T-helper 2 cell (primary cell): ENCODE measurements around the gene INHBB.

Source experiments
- DNase-seq, 5 experiments: peaks; one replicate each; pipeline versions ENCODE4 v3.0.0 to v3.0.0-alpha.2; 2012 to 2022

The INHBB gene

DNA sequence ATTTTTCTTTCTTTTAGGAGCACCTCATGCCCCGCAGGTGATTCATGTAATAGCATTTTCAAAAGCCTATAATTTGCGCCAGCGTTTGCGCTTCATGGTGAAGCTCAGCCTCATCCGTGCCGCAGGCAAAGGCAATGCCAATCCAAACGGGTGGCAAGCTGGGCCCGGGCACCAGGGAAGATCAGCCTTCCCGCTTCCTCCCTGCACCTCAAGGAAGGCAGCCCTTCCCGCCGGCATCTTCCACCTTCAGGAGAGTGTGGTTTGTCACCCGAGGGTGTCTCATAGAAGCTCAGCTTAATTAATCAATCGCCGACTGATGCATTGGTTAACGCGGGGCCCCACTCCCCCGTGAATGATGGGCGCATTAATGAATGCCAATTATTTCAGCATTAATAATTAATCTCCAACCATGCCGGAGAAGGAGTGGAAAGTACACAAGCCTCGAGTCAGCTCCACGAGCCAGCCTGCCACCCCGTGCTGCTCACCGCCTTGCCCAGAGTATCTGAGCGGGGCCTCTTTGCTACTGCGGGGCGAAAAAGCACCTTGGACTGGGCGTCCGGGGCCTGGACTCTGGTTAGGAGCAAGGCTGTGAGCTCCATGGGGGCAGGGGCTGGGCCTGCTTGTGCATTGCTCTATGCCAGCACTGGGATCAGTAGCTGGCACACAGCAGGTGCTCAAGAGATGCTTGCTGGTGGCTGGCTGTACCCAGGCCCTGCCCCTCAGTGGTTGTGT, 13.0 kb downstream of the INHBB start:
- no peak for DNase-seq

DNA sequence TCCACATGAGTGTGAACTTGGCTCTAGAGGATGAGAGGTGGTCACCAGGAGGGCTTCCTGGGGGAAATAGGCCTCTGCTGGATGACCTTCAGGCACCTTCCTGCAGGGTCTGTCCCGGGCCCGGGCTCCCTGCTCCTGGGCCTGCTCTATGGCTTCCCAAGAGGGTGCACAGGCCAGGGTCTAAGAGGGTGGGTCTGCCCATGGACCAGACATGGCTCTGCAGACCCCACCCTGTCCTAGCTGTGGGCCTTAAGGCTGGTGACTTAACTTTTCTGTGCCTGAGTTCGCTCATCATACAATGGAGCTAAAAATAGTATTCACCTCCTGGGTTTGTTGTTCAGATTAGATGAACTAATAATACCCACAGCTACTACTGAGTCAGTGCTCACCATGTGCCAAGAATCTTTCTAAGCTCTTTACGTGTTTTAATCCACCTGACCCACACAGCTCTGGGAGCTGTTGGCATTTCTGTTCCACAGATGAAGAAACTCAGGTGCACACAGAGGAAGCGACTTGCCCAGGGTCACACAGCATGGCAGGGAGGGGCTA, 14.4 kb downstream of the INHBB start:
- no peak for DNase-seq

DNA sequence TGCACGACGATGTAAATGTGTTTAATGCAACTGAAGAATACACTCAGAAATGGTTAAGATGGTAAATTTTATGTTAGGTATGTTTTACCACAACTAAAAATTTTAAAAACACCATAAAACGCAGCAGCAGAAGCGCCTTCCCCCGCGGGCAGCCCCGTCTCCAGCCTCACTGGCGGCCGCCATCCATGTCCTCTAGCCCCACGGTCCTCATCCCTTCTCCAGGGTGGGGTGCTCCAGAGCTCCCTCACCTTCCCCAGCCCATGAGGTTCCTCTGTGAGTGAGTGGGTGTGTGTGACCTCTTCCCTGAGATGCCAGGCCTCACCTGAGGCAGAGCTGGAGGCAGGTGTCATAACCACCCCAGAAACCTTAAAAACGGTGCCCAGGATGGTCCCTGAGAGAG, 17.0 kb downstream of the INHBB start:
- DNase-seq: no peak

DNA sequence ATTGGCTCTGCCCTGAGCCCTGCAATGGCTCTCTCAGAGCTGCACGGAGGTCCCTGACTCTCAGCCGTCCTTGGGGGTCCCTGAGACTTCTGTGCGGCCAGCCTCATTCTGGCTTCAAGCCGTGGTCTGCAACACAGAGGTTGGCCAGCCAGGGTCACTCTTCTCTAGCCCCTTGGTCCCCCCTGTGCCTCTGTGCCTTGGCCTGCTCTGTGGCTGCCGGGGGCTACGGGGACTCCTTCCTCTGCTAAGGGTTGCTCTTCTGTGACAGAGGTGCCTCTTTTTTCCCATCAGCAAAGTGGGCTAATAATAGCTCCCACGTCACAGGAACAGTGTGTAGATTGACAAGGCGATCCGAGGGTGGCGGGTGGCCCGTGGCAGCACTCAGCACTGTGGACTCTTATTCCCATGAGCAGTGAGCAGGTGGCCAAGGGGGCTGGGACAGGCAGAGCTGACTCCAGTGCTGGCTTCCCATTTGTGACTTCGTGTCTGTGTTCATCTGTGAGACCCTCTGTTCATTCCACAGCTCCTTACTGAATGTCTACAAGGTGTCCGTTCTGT, 19.4 kb downstream of the INHBB start:
- DNase-seq: no peak

DNA sequence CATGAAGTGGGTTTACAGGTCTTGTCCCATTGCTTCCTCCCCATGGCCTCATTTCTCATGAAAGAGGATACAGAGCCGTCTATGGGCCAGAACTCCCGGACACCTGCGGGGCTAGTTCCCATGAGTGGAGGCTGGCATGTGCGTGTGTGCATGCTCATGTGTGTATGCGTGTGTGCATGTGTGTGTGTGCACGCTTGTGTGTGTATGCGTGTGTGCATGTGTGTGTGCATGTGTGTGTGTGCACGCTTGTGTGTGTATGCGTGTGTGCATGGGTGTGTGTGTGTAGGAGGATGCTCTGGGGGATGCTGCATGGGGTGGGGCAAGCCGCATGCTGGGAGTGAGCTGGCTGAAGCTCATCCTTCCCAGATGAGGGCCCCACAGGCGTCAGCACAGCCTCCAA, 20.8 kb downstream of the INHBB start:
- DNase-seq: no peak

DNA sequence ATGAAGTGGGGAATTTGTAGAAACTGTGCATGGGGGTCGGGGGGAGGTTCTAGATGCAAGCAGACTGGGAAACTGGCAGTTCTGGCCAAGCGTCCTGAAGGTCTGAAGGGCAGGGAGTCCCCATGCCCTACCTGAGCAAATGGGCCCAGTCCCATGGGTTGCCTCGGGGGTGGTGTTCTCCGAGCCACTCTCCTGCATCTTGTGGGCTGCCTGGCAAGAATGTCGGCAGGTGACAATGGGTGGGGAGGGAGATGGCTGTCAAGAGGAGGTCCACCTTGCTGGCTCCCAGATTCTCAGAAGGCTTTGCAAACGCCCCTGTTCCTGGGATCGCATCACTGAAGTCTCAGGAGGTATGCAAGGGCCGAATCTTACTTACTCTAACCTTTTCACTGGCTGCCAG, 21.3 kb downstream of the INHBB start:
- DNase-seq: no peak

DNA sequence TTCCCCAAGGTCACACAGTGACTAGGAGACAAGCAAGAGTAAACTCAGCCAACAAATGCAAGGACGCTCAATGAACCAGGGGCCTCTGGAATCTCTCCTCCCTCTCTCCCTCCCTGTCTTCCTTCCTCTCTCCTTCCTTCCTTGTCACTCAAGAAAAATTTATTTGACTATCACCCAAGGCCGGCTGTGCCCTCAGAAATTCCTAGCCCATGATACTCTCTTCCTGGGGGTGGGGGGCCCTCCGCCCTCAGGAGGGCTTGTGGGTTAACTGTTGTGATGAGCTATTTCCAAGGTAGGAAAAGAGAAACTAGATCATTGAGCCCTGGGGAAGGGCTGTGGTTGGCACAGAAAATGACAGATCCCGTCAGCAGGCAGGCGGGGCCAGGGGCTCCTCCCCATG, 21.7 kb downstream of the INHBB start:
- DNase-seq: no peak

GRCh38 chr2:120368086-120368485, 22.1 kb downstream of the INHBB start:
- no peak for DNase-seq

- no peak for DNase-seq
Measured at GRCh38 chr2:120369250-120369649, 23.3 kb downstream of the INHBB start.

GRCh38 chr2:120371969-120372625, 26.2 kb downstream of the INHBB start:
- DNase-seq: no peak

- no peak for DNase-seq
Measured at GRCh38 chr2:120372816-120373215, 26.9 kb downstream of the INHBB start.

DNA sequence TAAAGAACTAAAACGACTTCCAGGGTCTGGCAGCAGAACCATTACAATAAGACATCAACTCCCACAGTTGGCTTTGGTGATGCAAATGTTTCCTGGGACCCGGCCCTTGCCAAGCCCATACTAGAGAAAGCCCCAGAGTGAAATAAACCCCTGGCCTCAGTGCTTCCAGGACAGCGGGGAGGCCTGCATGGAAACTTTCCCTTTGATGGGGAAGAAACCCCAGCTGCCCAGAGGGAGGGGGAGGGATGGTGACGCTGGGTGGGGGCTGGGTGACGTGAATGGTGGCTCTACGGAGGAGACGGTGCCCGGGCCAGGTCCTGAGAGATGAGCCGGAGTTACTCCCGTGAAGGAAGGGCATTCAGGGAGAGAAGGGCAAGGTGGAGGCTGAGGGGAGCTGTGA, 27.5 kb downstream of the INHBB start:
- no peak for DNase-seq

DNA sequence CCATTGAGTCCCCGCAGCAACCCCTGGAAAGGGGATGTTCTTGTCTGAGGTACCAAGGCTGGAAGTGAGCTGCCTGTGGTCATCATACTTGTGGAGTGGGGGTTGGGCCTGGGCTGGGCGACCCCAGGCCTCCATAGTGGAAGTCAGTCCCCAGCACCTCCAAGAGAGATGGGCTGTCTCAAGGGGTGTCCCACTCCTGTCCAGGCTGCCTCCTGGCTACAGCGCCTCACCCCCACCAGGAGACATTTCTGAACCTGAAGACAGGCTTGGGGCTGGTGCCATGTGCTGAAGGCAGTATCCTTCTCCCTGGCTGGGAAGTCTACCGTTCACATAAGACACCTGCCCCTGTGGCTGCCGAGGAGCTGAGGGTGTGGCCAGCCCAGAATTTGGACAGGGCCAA, 28.9 kb downstream of the INHBB start:
- DNase-seq: no peak

GRCh38 chr2:120375251-120376020, 29.5 kb downstream of the INHBB start:
- no peak for DNase-seq

DNA sequence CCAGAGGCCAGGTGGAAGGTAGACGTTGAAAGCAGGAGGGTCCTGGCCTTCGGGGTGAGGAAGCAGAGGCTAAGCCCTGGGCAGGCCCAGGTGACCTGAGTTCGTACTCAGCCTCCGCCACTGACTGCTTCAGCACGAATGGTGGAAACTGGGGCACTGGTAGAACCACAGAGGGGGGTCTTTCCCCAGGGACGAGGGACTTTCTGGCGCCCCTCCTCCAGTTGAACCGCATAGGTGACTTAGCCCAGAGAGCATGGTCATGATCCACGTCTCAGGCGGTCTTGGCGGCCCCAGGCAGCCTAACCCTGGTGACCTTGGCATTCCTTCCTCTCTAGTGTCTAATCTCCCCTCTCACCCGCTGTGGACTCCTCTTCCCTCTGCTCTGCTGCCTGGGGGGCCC, 30.2 kb downstream of the INHBB start:
- DNase-seq: no peak

GRCh38 chr2:120376679-120377640, 31.0 kb downstream of the INHBB start:
- no peak for DNase-seq

GRCh38 chr2:120378605-120379004, 32.7 kb downstream of the INHBB start:
- DNase-seq: no peak

GRCh38 chr2:120379916-120380893, 34.3 kb downstream of the INHBB start:
- DNase-seq: no peak

DNA sequence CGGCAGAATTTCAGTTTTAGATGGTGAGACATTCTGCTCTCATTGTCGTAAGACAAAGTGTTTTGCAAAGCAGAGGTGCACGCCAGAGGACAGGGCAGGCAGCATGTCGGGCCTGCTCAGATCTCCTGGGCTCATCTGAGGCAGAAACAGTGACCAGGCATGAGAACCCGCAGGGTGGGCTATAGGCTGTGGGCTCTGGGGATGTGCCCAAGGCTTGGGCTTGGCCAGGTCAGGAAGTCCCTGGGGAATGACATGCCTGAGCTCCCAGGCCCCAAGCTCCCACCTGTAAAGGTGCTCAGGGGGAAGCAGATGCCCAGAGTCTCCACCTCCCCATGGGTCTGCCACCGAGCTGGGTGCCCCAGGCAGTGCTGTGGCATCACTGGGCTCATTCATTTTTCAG, 35.3 kb downstream of the INHBB start:
- no peak for DNase-seq

- no peak for DNase-seq
Measured at GRCh38 chr2:120381661-120382060, 35.7 kb downstream of the INHBB start.
